NCI-H2227 treated with DMSO at 0.1 percent for 48 hours (cell line): ENCODE measurements around the gene MCHR1.

Experiments used
- DNase-seq: peaks from one replicate; lab custom pipeline; 2025; lab: John Stamatoyannopoulos, UW

MCHR1 gene

GRCh38 chr22:40727070-40727963 lies 48.0 kb downstream of the MCHR1 start:
- no peak for DNase-seq

- no peak for DNase-seq
Measured at GRCh38 chr22:40727964-40728615, 48.8 kb downstream of the MCHR1 start.

GRCh38 chr22:40728731-40729189 lies 49.5 kb downstream of the MCHR1 start:
- no peak for DNase-seq

- DNase-seq: no peak
Measured at GRCh38 chr22:40729284-40729683, 50.0 kb downstream of the MCHR1 start.
